ENCODE results near the gene SORL1. TPM values are rescaled to one million over a fixed set of nuclear protein-coding genes. Genes with fewer than 3 reads are reported as not detected.
A peak's percentile ranks its signal among the peaks of the same experiment; 100 is the strongest.

Gene SORL1
- polyA plus RNA-seq, 10 donors: 0.99 to 6.8 (median 2.4) TPM

GRCh38 chr11:121452609-121453150 is 566 bp downstream of the SORL1 start, which contains the start of gene SORL1-AS1:
Gene SORL1-AS1 (minus strand): TSS chr11:121452967.
- DNase-seq: no peak

GRCh38 chr11:121453589-121454299 is 1.6 kb downstream of the SORL1 start:
- DNase-seq: no peak

- DNase-seq: no peak
These were observed 3.0 kb downstream of the SORL1 start for GRCh38 chr11:121455115-121455514.

GRCh38 chr11:121456151-121456550 is 4.0 kb downstream of the SORL1 start:
- no peak for DNase-seq

GRCh38 chr11:121456816-121457431 is 4.8 kb downstream of the SORL1 start:
- no peak for DNase-seq

- no peak for DNase-seq
These were observed 6.4 kb downstream of the SORL1 start for GRCh38 chr11:121458551-121458950.

GRCh38 chr11:121459413-121460017 is 7.4 kb downstream of the SORL1 start:
- DNase-seq: no peak

GRCh38 chr11:121460941-121461514 is 8.9 kb downstream of the SORL1 start:
- DNase-seq: no peak

- no peak for DNase-seq
These were observed 9.7 kb downstream of the SORL1 start for GRCh38 chr11:121461843-121462242.

- DNase-seq: no peak
These were observed 11.7 kb downstream of the SORL1 start for GRCh38 chr11:121463689-121464335.

GRCh38 chr11:121464352-121464946 is 12.3 kb downstream of the SORL1 start:
- DNase-seq: peak in 2 of 3 donors; percentile 41 to 86

- DNase-seq: no peak
These were observed 13.6 kb downstream of the SORL1 start for GRCh38 chr11:121465709-121466062.

GRCh38 chr11:121466063-121466794 is 14.1 kb downstream of the SORL1 start:
- DNase-seq: peak in 2 of 3 donors; percentile 37 to 93

GRCh38 chr11:121467471-121467870 is 15.4 kb downstream of the SORL1 start:
- peak in 1 of 3 donors; percentile 45 for DNase-seq

- peak in 1 of 3 donors; percentile 21 for DNase-seq
These were observed 15.9 kb downstream of the SORL1 start for GRCh38 chr11:121467965-121468364.

- DNase-seq: no peak
These were observed 17.8 kb downstream of the SORL1 start for GRCh38 chr11:121469910-121470309.

GRCh38 chr11:121471167-121471566 is 19.1 kb downstream of the SORL1 start:
- DNase-seq: no peak

GRCh38 chr11:121472312-121472711 is 20.2 kb downstream of the SORL1 start:
- DNase-seq: no peak

GRCh38 chr11:121473064-121473777 is 21.1 kb downstream of the SORL1 start:
- peak in 1 of 3 donors; percentile 26 for DNase-seq

GRCh38 chr11:121474680-121475079 is 22.6 kb downstream of the SORL1 start:
- DNase-seq: no peak

Data from muscle of back (tissue), 11 donors.